Activated T-cell treated with anti-CD3 and anti-CD28 coated beads, Interleukin-2, amount 50 U/mL, for 4 hours (primary cell): ENCODE measurements around the gene KCNJ18. TPM values are rescaled to one million over a fixed set of nuclear protein-coding genes. Genes with fewer than 3 reads are reported as not detected.
A peak's percentile ranks its signal among the peaks of the same experiment; 100 is the strongest.
"Not testable (repeated sequence)": the region's sequence is repeated elsewhere in the genome, so short reads cannot be mapped to it uniquely, and the experiment has no call there.

Source experiments
- ATAC-seq, 2 donors: fragments of 200-7000 bp; cut with Tn5 transposase; one replicate each; pipeline ENCODE4 v1.10.0; 2021
- DNase-seq: peaks from one replicate; pipeline ENCODE4 v3.0.0-alpha.2; 2020
- H3K27me3 Mint-ChIP-seq: one replicate; pipeline ENCODE4 v1.8.0; 2021; ENCODE audit warnings: low read depth, mixed read lengths
- H3K36me3 Mint-ChIP-seq: one replicate; pipeline ENCODE4 v1.8.0; 2022; ENCODE audit warnings: mixed read lengths; ENCODE audit not compliant: insufficient read depth
- H3K4me1 Mint-ChIP-seq: one replicate; pipeline ENCODE4 v1.8.0; 2021; ENCODE audit warnings: low read depth, mixed read lengths
- H3K4me3 Mint-ChIP-seq: one replicate; pipeline ENCODE4 v1.8.0; 2021; ENCODE audit warnings: mild to moderate bottlenecking, moderate library complexity, mixed read lengths
- H3K9me3 Mint-ChIP-seq: one replicate; pipeline ENCODE4 v1.8.0; 2021; ENCODE audit warnings: mixed read lengths
- total RNA-seq, 3 donors: library from RNA; stranded (reverse); gene quantifications; one replicate each; pipeline ENCODE4 v1.2.1, GENCODE V29; 2021

The KCNJ18 gene
- not detected for total RNA-seq

DNA sequence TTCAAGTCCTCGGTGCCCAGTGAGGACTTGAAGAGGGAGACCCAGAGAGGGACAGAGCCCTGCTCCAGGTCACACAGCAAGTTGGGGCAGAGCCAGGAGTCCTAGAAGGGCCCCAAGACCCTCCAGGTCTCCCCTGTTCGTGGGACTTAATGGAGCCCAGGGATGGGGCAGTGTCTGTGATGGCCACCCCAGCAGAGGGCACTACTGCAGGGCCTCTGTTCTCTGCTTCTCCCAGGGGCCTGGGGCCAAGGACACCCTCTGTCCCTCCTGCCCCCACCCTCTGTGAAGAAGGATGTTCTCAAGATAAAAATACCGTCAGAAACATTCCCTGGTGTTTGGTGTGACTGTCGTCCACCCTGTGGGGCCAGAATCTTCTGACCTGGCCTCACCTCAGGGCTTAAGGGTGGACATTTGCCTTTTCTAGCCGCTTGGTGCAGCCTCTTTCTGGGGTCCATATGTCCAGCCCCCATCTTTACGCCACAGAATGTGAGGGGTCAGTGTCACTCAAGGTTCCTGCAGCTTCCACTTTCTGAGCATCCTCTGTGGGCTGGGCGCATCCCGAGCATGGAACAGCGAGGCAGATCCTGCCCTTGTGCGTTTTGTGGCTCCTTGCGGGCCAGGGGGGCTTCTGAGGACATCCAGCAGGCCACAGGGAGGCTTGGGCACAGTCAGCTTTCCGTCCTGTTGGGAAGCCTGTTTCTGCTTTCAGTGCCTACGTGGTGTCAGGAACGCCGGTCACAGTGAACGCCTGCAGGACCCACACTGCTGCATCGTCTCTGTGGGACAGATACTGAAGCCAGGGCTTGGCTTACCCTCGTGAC, at the start of gene KCNJ18:
KCNJ18 (plus strand) TSS at position 641 of the 821 bp plus-strand sequence. CDS start 10,264 bp downstream, outside the sequence.
- not testable (repeated sequence) for H3K4me1 Mint-ChIP-seq, H3K27me3 Mint-ChIP-seq, ATAC-seq, DNase-seq, H3K36me3 Mint-ChIP-seq, H3K9me3 Mint-ChIP-seq, H3K4me3 Mint-ChIP-seq

DNA sequence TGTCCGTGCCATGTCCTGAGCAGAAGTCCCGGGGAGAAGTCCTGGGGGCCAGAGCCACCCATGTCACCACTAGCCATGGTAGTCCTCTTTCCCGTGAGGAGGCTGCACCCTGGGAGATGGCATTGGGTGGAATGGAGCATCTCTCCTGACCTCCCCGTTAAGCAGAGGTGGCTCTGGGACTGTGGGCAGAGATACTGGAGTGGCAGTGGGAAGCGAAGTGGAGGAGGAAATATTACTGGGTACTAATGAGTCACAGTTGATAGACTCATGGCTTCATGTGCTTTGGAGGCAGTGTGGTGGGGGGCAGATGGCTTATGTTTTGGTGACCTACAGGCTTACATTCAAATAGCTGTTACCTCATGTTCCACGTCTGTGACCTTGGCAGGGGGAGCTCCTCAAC, 44.2 kb upstream of the KCNJ18 start:
- H3K36me3 Mint-ChIP-seq, H3K9me3 Mint-ChIP-seq, H3K27me3 Mint-ChIP-seq, H3K4me1 Mint-ChIP-seq, ATAC-seq, H3K4me3 Mint-ChIP-seq, DNase-seq: not testable (repeated sequence)

DNA sequence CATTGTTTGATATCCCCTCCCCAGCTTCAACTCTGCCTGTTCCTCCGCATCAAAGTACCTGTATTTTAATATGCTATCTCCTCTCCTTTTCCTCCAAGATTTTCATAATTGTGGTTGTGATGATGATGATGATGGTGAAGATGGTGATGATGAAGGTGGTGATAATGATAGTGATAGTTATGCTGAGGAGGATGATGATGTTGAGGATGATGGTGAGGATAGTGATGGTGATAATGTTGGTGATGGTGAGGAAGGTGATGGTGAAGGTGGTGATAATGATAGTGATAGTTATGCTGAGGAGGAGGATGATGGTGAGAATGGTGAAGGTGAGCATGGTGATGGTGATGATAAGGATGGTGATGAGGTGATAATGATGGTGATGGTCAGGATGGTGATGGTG, 42.3 kb upstream of the KCNJ18 start:
- not testable (repeated sequence) for H3K4me1 Mint-ChIP-seq, ATAC-seq, H3K9me3 Mint-ChIP-seq, H3K27me3 Mint-ChIP-seq, H3K4me3 Mint-ChIP-seq, H3K36me3 Mint-ChIP-seq, DNase-seq

DNA sequence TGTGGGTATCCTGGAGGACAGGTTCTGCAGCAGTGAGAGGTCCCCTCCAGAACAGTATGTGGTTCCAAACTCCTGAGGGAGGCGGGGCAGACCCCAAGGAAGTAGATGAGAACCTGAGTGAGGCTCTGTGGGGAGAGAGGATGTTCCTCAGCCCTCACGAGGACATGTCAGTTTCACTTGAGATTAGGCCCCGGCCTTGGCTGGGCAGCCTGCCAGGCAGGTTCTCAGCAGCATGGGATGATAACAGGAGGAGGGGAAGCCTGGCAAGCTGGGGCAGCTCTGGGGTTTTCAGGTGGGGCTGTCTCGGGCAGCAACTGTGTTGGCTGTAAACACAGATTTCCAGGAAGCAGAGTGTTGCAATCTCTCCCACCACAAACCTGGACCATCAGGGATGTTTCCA, 40.3 kb upstream of the KCNJ18 start:
- H3K36me3 Mint-ChIP-seq, H3K4me3 Mint-ChIP-seq, H3K9me3 Mint-ChIP-seq, H3K27me3 Mint-ChIP-seq, ATAC-seq, DNase-seq, H3K4me1 Mint-ChIP-seq: not testable (repeated sequence)

DNA sequence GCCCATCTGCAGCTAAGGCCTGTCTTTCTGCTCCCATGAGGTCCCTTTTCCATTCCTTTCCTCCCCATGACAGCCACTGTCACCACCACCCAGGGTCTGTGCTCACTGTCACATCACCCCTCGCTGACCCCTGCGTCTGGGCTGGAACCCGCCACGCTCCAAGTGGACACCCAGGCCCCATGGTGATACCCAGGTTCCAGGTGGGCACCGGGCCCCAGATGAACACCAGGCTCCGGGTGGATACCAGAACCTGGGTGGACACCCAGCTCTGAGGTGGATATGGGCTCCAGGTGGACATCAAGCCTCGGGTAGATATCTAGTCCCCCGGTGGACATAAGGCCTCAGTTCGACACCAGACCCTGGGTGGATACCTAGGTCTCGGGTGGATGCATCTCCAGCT, 39.1 kb upstream of the KCNJ18 start:
- not testable (repeated sequence) for H3K9me3 Mint-ChIP-seq, H3K27me3 Mint-ChIP-seq, H3K4me3 Mint-ChIP-seq, ATAC-seq, H3K4me1 Mint-ChIP-seq, H3K36me3 Mint-ChIP-seq, DNase-seq

DNA sequence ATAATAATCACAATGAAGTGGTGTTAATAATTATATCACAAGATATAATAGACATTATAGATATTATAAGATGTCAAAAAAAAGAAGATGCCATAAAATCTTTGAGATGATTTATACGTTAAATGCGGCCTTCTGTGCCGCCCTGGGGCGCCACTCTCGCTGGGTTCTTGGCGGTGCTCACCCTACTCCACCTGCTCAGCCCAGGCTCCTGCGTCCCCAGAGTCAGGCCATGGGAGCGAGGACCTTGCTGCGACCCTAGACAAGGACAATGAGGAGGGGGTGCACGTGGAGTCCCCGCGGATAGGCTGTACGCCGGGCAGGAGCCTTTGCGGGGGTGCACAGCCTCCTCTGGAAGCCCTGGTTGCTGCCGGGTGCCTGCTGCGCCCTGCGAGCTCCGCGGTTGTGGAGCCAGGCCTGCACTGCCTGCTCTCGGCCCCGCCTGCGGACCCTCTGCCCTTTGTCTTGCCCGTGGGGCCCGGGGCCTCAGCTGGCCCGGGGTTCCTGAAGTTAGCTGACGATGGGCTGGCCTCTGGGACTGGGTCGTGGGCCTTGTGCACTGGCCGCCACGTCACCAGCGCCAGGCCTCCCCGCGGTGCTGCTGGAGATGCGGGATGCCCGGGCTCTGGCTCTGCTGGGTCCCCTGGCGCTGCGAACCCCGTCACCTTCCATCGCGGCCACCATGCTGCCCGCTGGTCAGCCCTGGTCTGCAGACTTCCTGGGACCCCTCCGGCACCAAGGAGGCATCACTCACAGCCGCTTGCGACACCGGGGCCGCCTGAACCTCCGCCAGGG, 35.6 kb upstream of the KCNJ18 start:
- not testable (repeated sequence) for DNase-seq, H3K9me3 Mint-ChIP-seq, ATAC-seq, H3K27me3 Mint-ChIP-seq, H3K4me1 Mint-ChIP-seq, H3K36me3 Mint-ChIP-seq, H3K4me3 Mint-ChIP-seq

DNA sequence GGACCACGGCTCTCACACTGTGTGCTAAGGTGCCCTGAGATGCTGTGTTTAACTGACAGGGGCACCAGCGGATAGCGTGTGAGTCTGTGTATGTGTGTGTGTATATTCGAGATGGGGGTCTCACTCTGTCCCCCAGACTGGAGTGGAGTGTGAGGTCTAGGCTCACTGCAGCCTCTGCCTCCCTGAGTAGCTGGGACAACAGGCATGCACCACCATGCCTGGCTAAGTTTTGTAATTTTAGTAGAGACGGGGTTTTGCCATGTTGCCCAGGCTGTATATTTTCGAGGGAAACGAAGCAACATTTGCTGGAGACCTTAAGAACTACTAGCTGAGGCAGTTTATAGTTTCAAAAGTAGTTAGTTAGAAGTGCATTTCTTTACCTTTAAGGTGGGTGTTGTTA, 32.7 kb upstream of the KCNJ18 start:
- H3K4me3 Mint-ChIP-seq, H3K9me3 Mint-ChIP-seq, H3K36me3 Mint-ChIP-seq, H3K27me3 Mint-ChIP-seq, DNase-seq, H3K4me1 Mint-ChIP-seq, ATAC-seq: not testable (repeated sequence)

DNA sequence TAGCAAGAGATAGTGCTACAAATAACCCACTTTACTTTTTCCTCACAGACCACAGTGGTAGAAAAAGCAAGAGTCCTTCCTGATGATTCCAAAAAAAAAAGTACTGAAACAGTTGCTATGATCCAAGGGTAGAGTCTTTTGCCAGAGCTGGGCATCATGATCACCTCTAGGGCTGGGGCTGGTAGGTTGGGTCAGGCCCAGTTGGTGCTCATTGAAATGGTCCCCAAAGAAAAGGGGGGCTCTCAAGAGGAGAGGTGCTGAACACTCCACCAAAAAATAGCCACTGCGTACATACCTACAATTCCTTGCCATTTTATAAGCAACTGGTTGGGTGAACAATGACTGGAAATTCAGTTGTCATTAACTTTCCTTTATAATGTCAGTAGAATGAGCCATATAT, 30.9 kb upstream of the KCNJ18 start:
- H3K36me3 Mint-ChIP-seq, H3K4me3 Mint-ChIP-seq, H3K4me1 Mint-ChIP-seq, ATAC-seq, DNase-seq, H3K27me3 Mint-ChIP-seq, H3K9me3 Mint-ChIP-seq: not testable (repeated sequence)

DNA sequence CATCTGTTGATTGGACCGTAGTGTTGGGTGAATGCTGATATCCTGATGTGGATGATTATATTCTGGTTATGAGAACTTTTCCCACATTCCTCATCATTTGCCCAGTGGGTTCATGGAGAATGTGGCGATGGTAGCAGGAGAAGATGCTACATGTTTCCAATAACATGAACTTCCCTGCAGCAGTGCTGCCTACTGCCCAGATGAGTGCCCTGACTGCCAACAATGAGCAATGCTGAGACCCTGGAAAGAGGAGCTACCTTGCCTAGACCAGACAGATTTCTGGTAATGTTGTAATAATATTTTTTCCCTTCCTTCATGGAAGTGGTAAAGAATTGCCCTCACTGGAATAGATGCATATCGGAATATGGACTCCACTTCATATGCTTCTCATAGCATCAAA, 29.2 kb upstream of the KCNJ18 start:
- H3K27me3 Mint-ChIP-seq, H3K4me3 Mint-ChIP-seq, ATAC-seq, H3K4me1 Mint-ChIP-seq, DNase-seq, H3K36me3 Mint-ChIP-seq: not testable (repeated sequence)
- peaks cover 12% of the 10 kb centered on the region for H3K9me3 Mint-ChIP-seq

DNA sequence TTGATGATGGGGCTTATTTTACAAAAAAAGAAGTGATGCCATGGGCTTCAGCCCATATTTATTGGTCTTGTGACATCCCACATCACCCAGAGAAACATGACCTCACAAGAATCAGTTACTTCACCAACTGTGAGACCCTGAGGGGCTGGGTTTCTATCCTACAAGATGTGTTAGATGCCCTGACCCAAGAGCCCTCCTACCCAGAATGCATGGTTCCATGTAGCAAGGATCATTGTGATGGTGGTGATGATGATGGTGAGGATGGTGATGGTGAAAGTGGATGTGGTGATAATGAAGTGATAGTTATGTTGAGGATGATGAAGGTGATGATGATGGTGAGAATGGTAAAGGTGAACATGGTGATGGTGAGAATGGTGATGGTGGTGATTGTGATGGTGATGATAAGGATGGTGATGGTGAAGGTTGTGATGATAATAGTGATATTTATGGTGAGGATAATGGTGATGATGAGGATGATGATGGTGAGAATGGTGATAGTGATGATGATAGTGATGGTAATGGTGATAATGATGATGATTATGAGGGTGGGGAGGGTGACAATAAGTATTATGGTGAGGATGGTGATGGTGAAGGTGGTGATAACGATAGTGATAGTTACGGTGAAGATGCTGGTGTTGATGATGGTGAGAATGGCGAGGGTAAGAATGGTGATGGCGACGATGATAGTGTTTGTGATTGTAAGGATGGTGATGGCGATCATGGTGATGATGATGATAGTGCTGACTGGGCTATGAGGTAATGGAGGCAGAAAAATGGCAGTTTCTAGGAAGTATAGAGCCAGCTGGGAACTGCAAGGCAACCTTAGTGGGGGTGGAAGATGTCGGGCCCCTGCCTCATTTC, 28.5 kb upstream of the KCNJ18 start:
- H3K4me3 Mint-ChIP-seq: not testable (repeated sequence)

DNA sequence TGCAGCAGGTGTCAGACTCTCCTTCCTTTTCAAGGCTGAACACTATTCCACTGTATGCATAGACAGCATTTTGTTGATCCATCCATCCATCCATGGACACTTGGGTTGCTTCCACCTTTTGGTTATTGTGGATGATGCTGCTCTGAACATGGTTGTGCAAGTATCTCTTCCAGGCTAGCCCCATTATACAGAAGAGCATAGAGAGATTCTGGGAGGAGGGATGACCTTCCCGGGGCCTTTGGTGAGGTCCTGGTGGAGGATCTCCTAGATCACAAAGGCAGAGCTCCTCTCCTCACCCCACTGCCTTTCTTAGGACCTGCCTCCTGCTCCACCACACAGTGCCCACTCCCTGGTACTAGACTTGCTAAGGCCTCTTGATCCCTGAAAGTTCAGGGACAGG, 27.2 kb upstream of the KCNJ18 start:
- H3K36me3 Mint-ChIP-seq, ATAC-seq, DNase-seq, H3K4me1 Mint-ChIP-seq, H3K27me3 Mint-ChIP-seq, H3K4me3 Mint-ChIP-seq: not testable (repeated sequence)
- peaks cover 12% of the 10 kb centered on the region for H3K9me3 Mint-ChIP-seq

More for the DNA sequence above, 28.5 kb upstream of the KCNJ18 start:
- not testable (repeated sequence) for H3K4me1 Mint-ChIP-seq, H3K27me3 Mint-ChIP-seq, H3K36me3 Mint-ChIP-seq, DNase-seq
- peaks cover 12% of the 10 kb centered on the region for H3K9me3 Mint-ChIP-seq
- peak in 1 of 2 donors; percentile 27 for ATAC-seq

DNA sequence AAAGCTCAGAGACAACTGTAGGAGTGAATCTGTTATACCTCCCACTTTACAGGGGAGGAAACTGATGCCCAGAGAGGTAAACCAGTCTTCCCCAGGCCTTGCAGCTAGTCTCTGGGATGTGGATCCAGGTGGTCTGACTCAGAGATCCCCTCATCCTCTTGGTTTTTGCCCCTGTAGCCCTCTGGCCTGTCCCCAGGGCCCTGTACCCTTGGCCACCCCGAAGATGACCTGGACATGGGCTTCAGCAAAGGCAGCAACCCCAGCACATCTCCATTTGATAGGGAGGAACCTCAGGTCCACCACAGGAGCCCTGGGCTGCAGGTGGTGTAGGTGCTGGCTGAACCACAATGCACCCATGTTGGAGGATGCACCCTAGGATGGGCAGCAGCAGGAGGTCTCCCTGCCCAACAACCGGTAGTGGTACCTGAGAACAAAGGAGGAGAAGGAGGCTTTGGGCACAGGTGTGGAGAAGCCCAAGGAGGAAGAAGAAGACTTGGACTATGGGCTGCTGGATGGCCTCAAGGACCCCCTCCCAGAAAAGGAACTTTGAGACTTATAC, 26.3 kb upstream of the KCNJ18 start:
- ATAC-seq, DNase-seq, H3K4me1 Mint-ChIP-seq, H3K27me3 Mint-ChIP-seq, H3K4me3 Mint-ChIP-seq, H3K36me3 Mint-ChIP-seq: not testable (repeated sequence)
- H3K9me3 Mint-ChIP-seq: peaks cover 12% of the 10 kb centered on the region

DNA sequence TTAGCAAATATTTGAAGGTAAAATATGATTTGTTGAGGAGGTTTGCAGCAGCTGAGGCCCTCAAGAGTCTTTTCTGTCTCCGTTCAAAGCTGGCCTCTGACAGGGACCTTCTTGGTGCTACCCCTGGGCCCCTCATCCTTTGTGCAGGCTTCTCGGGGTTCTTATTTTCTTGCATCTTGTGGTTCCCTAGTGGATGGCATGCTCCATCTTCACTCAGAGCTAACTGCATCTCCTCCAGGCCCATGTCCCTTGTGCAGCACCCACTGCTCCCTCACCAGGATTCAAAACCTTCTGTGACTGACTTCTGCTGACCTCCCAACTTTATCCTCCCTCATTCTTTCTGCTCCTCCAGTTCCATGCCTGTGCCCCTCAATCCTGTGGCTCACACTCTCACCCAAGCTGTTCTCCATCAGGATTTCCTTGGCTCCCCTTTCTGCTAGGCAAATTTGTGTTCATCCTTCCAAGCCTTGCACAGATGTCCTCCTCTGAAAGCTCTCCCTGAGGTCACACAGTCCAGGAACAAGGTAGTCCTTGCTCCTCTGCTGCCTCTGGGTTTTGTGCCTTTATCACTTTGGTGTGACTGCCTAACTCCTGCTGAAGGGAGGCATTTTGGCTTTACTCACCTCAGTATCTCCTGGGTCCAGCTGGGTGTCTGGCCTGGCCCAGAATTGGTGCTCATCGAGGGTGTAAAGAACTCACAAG, 25.5 kb upstream of the KCNJ18 start:
- H3K9me3 Mint-ChIP-seq: peaks cover 12% of the 10 kb centered on the region
- DNase-seq, H3K4me1 Mint-ChIP-seq, H3K27me3 Mint-ChIP-seq, ATAC-seq, H3K4me3 Mint-ChIP-seq, H3K36me3 Mint-ChIP-seq: not testable (repeated sequence)
